Measurements from ENCODE around the gene WDR20.

WDR20 gene

DNA sequence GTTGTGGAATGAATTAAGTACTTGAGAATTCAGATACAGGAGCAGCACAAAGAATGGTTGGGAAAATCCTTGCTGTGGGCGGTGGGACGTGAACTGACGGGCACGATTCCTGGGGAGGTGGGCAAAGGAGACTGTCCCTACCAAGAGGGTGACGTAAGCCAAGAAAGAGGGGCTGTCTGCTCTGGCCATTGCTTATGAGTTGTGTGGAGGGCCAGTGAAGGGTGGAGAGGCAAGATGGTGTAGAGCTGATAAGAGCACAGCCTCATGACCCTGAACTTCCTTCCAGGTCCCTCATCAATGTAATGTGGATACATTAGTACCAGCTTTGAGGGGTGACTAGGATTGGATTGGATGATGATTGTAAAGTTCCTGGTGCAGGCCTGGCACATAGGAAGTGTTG is 50.2 kb downstream of the WDR20 start:
- Histone ChIP-seq H3K4me3 (replicated peaks; ENCODE audit: low read depth, low read length) (no peak overlapping the region), H3K36me3 (ENCODE audit: control insufficient read depth, insufficient read depth, low read length) (no peaks in the 10 kb centered on the region), H3K27me3 (replicated peaks; ENCODE audit: control insufficient read depth, insufficient read depth, low read length) (no peaks in the 10 kb centered on the region)
- TF ChIP-seq, protein P1, sequence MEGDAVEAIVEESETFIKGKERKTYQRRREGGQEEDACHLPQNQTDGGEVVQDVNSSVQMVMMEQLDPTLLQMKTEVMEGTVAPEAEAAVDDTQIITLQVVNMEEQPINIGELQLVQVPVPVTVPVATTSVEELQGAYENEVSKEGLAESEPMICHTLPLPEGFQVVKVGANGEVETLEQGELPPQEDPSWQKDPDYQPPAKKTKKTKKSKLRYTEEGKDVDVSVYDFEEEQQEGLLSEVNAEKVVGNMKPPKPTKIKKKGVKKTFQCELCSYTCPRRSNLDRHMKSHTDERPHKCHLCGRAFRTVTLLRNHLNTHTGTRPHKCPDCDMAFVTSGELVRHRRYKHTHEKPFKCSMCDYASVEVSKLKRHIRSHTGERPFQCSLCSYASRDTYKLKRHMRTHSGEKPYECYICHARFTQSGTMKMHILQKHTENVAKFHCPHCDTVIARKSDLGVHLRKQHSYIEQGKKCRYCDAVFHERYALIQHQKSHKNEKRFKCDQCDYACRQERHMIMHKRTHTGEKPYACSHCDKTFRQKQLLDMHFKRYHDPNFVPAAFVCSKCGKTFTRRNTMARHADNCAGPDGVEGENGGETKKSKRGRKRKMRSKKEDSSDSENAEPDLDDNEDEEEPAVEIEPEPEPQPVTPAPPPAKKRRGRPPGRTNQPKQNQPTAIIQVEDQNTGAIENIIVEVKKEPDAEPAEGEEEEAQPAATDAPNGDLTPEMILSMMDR (IDR thresholded peaks at IDR 0.05; ENCODE audit: insufficient read depth, low read length, poor library complexity, severe bottlenecking), result no peak
- DNase-seq (ENCODE audit: extremely low read depth, insufficient read length), result no peak

DNA sequence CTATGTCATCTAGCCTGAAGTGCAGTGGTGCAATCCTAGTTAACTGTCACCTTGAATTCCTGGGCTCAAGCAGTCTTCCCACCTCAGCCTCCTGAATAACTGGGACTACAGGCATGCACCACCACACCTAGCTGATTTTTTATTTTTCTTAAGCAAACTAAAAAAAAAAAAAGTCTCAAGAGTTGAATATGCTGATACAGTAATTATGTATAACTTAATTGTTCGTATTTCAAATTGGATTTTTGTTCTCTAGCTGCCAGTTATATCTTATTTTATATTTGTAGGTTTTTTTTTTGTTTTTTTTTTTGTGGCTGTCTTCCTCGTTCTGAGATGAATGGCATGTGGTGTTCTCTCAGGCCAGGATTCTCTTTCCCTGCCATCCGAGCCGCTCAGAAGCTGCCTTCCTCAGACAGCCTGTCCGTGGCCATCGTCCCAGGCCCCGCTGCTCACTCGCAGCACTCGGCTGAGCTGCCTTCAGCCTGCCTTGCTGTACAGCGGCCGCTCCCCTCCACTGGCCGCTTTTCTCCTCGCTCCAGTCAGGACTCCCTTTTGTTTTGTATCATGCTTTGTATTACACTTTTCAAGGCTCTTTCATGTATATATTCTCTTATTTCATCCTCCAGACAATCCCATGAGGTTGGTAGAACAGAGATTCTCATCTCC is 53.3 kb downstream of the WDR20 start:
- DNase-seq (ENCODE audit: extremely low read depth, insufficient read length), result no peak
- no peak overlapping the region for H3K4me3 ChIP-seq (replicated peaks; ENCODE audit: low read depth, low read length)
- peaks cover 8% of the 10 kb centered on the region for H3K36me3 ChIP-seq (ENCODE audit: control insufficient read depth, insufficient read depth, low read length)
- H3K27me3 ChIP-seq (replicated peaks; ENCODE audit: control insufficient read depth, insufficient read depth, low read length), result no peaks in the 10 kb centered on the region
- TF ChIP-seq, protein P1 (IDR thresholded peaks at IDR 0.05; ENCODE audit: insufficient read depth, low read length, poor library complexity, severe bottlenecking), result no peak

DNA sequence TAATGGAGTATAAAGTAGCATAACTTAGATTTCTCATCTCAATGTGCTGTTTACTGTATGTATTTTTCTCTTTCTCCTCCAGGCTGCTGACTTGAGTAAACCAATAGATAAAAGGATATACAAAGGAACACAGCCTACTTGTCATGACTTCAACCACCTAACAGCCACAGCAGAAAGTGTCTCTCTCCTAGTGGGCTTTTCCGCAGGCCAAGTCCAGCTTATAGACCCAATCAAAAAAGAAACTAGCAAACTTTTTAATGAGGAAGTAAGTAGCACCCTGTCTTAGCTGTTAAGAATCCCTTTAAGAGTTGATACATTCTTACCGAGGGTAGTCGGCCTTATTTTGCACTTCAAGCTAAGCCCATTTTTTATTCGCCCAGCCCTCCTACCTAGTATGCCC is 55.2 kb downstream of the WDR20 start:
- TF ChIP-seq, protein P1 (IDR thresholded peaks at IDR 0.05; ENCODE audit: insufficient read depth, low read length, poor library complexity, severe bottlenecking), result no peak
- no peak for DNase-seq (ENCODE audit: extremely low read depth, insufficient read length)
- H3K27me3 ChIP-seq (replicated peaks; ENCODE audit: control insufficient read depth, insufficient read depth, low read length), result no peaks in the 10 kb centered on the region
- H3K4me3 ChIP-seq (replicated peaks; ENCODE audit: low read depth, low read length), result no peak overlapping the region
- peaks cover 17% of the 10 kb centered on the region for H3K36me3 ChIP-seq (ENCODE audit: control insufficient read depth, insufficient read depth, low read length)

DNA sequence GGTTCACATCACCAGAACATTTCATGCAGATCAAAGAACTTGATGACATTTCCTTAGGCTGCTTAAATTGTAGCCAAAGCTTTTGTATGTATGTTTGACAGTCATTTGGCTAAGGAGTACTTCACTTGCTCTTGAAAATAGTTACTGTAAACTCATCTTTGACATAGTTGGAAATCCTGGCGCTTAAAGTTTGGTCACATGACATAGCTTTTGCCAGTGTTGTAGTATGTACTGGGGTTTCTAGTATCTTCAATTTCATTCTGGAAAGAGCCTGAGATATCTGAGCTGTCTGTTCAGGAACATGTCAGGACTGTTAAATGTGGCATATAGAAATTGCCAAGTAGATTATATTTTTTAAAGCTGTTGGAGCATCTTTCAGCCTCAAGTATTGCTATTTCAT is 55.7 kb downstream of the WDR20 start:
- DNase-seq (ENCODE audit: extremely low read depth, insufficient read length), result no peak
- Histone ChIP-seq H3K36me3 (ENCODE audit: control insufficient read depth, insufficient read depth, low read length) (peaks cover 17% of the 10 kb centered on the region), H3K27me3 (replicated peaks; ENCODE audit: control insufficient read depth, insufficient read depth, low read length) (no peaks in the 10 kb centered on the region), H3K4me3 (replicated peaks; ENCODE audit: low read depth, low read length) (no peak overlapping the region)
- TF ChIP-seq, protein P1 (IDR thresholded peaks at IDR 0.05; ENCODE audit: insufficient read depth, low read length, poor library complexity, severe bottlenecking), result no peak

DNA sequence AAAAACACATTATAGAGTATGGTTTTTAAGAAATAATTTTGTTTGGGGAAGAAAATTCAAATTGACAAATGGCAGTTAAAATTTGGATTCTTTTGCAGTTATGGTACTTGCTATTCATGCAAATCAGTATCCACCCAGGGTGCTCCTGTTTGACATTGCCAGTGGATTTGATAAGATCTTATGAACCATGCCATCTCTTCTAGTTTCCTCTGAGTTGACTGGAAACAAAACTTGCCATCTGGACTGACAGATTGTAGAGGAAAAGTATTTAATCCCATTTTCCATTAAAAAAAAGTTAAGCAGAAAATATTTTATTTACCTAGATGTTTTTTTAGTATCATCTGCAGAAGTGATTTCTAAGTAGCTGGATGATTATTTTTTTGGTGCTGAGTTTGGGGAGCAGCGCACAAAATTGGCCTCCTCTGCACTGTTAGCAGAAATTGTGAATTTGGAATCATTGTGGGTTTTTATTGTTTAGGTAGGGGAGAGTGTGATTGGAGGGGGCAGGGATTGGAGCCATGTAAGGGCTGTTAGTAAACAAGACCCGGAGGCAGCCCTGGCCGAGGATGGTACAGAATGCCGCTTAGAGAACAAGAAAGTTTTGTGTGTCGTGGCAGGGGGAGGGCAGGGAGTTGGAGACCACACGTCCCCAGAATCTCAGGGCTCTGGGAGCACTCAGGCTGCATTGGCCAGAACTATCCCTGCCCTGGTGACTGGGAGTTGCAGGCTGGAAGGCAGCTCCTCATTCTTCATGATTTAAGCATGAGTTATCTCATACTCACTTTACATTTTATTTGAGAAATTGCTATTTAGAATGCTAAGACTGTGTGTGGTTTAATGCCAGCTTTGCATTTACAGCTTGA is 56.6 kb downstream of the WDR20 start:
- Histone ChIP-seq H3K27me3 (replicated peaks; ENCODE audit: control insufficient read depth, insufficient read depth, low read length) (no peaks in the 10 kb centered on the region), H3K4me3 (replicated peaks; ENCODE audit: low read depth, low read length) (no peak overlapping the region), H3K36me3 (ENCODE audit: control insufficient read depth, insufficient read depth, low read length) (peaks cover 19% of the 10 kb centered on the region)
- DNase-seq (ENCODE audit: extremely low read depth, insufficient read length), result no peak
- TF ChIP-seq, protein P1 (IDR thresholded peaks at IDR 0.05; ENCODE audit: insufficient read depth, low read length, poor library complexity, severe bottlenecking), result no peak

All from GM06990 (cell line).